Fibroblast of skin of abdomen (primary cell): ENCODE data around the gene ALDH9A1.
"Not testable (repeated sequence)": the region's sequence is repeated elsewhere in the genome, so short reads cannot be mapped to it uniquely, and the experiment has no call there.

ENCODE experiments used
- DNase-seq: peaks from one replicate; pipeline ENCODE4 v3.0.0-alpha.2; 2013

ALDH9A1 gene

DNA sequence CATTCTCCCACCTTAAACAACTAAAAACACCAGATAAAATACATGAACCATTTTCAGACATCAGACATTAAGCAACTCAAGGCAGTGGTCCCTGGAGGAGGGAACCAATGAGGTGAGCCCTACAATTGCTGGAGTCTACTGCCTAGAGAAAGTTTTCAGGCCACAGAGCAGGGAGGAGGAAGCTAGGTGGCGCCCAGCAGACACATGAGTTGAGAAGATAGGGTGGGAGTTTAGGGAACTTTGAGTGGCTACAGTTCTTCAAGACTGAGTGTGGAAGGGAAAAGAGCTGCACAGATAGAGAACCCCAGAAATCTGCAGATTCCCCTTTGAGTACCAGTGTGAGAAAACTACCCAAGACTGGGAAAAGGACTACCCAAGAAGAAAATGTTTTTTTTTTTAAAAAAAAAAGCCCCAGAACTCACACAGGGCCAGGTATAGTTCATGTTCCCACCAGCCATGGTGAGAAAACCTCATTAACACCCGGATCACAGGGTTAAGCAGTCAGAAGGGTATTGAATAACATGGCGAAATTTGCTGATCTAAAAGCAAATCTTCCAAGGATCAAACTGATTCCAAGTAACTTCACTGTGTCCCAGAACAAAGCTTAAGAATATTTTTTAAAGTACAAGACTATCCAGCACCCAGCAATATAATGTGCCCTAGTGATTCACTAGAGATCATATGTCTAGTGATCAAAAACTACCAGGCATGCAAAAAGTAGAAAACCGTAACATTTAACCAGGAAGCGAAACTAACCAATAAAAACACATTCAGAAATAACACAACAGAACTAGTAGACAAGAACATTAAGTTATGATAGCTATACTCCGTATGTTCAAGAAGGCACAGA is 12.0 kb downstream of the ALDH9A1 start:
- DNase-seq, result no peak

DNA sequence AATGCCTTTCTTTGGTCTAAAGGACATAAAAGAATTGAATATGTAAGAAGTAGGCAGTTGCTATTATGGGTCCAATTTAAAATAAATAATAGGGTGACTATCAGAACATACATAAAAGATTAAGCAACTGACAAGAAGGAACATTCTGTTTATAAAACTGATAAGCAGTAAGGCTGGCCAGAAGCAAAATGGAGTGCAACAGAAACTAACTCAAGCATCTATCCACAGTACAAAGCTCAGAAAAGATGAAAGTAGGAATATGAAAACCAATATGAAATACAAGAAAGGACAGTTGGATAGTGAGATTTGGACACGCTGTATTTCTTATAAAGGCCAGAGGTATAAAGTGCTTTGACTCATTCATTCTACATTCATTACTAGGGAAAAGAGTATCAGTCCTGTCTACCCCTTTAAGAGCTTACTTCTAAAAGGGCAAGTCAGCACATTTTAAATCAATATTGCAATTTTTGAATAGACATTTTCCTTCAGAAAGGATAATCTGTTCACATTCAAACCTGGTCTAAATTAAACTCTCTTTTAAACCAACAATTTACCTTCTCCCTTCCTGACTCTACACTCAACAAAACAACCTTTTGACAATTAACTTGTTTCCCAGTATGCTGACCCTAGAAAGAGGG is 14.4 kb downstream of the ALDH9A1 start:
- DNase-seq, result no peak

DNA sequence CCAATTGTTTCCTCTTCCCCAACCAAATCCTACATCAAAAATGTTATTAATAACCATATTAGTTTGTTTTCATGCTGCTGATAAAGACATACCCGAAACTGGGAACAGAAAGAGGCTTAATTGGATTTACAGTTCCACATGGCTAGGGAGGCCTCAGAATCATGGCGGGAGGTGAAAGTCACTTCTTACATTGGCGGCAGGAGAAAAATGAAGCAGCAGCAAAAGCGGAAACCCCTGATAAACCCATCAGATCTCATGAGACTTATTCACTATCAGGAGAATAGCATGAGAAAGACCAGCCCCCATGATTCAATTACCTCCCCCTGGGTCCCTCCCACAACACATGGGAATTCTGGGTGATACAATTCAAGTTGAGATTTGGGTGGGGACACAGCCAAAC is 17.6 kb downstream of the ALDH9A1 start:
- not testable (repeated sequence) for DNase-seq

DNA sequence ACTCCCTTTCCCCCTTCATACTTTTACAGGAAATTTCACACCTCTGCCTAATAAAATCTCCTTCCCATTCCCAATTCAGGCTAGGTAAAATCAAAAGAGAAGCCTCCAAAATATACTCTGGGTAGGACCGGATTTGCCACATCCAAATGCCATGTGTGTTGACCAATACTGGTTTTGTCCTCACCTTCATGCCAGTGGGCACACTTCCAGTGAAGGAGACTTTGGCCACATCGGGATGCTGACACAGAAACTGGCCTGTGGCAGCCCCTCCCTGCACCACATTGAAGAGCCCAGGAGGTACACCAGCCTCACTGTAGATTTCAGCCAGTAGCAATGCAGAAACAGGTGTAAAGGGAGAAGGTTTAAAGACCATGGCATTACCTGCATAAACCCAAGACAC is 18.1 kb downstream of the ALDH9A1 start:
- no peak for DNase-seq

DNA sequence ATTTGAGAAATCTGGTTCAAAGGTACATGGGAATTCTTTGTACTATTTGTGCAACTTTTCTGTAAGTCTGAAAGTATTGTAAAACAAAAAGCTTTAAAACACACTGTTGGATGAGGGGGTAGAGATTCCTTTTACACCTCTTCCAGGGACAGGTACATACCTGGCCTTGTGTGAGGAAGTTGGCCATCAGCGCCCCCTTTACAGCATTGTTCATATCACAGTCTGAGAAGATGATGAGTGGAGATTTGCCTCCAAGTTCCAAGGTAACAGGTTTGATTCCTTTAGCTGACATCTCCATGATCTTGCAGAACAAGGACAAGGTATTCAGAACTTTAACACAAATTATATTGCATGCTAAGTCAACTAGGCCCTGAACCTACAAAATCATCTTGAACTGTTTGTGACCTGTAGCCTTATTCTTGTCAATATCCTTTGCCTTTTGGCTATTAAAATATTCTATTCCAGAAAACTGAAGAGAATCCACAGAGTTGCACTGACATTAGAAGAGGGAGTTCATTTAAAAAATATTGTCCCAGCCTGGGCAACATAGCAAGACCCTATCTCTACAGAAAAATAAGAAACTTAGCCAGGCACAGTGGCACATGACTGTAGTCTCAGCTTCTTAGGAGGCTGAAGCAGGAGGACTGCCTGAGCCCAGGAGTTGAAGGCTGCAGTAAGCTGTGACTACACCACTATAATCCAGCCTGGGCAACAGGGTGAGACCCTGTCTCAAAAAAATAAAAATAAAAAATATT is 18.9 kb downstream of the ALDH9A1 start:
- no peak for DNase-seq

DNA sequence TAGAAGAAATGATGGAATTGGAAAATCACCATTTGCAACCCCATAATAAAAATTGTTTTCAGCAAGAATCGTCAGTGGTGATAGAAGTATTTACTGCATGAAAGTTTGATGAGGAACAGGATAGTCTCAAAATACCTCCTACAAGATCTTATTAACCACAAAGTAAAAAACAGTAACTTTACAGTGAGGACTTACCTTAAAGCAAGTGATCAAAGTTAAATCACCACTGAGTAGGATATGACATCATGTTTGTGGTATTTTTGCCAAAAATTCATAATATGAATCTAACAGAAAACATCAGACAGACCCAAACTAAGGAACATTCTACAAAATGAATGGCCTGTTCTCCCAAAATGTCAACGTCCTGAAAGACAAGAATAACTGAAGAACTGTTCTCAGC is 19.9 kb downstream of the ALDH9A1 start:
- no peak for DNase-seq

DNA sequence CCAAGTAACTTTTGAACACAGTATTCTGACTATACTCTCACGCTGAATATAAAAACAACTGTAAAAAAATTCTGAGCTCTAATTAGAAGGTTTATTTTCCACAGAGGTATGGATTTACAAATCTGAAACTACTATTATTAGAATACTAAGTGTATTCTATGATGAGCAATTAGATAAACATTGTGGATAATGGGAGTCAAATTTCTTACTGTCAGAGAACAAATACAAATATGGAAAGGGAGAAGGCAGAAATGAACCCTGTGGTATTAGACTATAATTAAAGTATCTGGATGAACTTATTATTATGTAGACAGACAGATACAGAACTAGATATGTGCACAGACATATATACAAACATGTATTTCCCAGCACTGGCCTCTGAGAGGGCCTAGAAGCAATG is 22.6 kb downstream of the ALDH9A1 start:
- DNase-seq, result no peak

DNA sequence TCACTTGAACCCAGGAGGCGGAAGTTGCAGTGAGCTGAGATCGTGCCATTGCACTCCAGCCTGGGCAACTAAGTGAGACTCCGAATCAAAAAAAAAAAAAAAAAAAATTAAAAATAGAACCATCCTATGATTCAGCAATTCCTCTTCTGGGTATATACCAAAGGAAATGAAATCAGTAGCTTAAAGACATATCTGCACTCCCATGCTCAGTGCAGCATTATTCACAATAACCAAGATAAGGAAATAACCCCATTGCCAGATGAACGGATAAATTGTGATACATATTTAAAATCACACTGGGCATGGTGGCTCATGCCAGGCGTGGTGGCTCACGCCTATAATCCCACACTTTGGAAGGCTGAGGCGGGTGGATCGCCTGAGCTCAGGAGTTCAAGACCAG is 23.8 kb downstream of the ALDH9A1 start:
- DNase-seq, result no peak

DNA sequence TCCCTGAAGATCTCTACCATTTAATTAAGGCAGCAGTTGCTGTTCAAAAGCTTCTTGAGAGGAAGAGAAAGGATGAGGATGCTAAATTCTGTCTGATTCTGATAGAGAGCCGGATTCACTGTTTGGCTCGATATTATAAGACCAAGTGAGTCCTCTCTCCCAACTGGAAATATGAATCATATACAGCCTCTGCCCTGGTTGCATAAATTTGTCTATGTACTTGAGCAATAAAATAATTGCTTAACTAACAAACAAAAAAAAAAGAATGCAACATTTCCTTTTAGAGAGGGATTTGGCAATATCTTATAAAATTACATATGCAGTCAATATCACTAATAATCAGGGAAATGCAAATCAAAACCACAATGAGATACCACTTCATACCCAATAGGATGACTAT is 26.8 kb downstream of the ALDH9A1 start:
- no peak for DNase-seq

DNA sequence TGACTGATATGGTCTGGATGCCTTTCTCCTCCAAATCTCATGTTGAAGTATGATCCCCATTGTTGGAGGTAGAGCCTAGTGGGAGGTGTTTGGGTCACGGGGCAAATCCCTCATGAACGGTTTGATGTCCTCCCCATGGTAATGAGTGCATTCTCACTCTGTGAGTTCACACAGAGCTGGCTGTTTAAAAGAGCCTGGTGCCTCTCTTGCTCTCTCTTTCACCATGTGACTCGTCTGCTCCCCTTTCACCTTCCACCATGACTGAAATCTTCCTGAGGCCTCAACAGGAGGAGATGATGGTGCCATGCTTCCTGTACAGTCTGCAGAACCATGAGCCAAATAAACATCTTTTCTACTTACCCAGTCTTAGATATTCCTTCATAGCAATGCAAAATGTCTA is 30.2 kb downstream of the ALDH9A1 start:
- DNase-seq, result no peak

DNA sequence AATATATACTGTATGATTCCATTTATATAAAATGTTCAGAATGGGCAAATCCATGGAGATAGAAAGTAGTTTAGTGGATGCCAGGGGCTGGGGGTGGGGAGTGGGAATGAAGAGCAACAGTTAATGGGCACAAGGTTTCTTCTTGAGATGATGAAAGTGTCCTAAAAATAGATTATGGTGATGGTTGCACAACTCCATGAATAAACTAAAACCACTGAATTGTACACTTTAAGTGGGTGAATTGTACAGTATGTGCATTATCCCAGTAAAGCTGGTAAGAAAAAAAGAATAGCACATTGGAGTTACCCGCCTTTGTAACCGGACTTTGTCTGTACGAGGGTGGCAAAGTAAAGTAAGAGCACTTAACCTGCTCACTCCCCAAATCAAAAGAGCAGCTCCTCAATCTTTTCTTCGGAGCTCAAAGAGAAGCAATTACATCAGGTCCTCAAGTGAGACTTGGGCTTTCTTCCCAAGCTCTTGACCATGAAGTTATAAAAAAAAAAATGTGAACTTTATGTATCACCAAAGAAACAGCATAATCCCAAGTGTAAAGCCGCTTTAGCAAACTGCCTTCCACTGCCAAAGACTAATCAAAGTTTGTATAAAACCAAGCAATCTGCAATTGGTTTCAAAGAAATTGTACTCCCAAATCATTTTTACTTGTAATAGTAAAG is 32.1 kb downstream of the ALDH9A1 start:
- DNase-seq, result peak; percentile 26

DNA sequence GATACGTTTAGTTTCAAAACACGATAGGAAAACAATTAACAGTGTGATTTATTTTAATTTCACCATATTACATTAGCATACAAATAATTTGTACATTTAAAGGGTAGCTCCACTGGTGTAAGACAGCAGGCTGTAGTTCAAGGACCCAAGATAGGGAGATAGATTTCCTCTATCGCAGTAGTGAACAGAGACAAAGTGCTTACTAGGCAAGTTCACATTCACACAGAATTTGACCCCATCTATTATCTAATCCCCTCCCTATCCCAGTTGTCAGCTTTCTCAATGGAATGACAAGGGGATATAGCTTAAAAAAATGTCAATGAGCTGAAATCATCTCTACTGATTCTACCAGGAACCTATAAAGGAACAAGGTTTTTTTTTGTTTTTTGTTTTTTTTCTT is 36.2 kb downstream of the ALDH9A1 start:
- no peak for DNase-seq

DNA sequence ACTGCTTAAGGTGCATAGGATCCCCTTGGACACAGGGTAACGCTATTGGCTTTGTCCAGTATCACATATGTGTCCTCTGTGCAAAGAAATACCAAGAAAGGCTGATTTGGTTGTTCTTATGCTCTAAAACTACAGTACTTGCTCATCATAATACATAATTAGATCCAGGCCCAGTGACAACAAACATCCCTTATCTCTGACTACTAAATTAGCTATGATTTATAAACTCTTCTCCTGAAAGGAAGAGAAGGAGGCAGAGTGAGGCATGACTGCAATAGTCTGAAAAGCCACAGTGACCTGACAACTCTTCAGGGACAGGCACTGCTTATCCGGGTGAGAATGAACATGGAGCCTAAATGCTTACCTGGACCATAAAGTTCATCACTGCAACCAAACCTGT is 36.7 kb downstream of the ALDH9A1 start:
- peak; percentile 9 for DNase-seq

DNA sequence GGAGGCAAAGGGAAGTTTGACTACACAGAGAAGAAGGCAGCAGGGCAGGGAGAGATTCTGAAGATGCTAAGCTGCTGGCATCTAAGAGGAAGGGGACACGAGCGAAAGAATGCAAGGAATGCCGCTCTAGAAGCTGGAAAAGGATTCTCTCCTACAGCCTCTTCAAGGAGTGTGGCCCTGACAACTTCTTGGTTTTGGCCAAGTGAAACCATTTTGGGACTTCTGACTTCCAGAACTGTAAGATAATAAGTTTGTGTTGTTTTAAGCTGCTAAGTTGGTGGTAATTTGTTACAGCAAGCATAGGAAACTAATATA is 38.8 kb downstream of the ALDH9A1 start:
- peak; percentile 12 for DNase-seq

DNA sequence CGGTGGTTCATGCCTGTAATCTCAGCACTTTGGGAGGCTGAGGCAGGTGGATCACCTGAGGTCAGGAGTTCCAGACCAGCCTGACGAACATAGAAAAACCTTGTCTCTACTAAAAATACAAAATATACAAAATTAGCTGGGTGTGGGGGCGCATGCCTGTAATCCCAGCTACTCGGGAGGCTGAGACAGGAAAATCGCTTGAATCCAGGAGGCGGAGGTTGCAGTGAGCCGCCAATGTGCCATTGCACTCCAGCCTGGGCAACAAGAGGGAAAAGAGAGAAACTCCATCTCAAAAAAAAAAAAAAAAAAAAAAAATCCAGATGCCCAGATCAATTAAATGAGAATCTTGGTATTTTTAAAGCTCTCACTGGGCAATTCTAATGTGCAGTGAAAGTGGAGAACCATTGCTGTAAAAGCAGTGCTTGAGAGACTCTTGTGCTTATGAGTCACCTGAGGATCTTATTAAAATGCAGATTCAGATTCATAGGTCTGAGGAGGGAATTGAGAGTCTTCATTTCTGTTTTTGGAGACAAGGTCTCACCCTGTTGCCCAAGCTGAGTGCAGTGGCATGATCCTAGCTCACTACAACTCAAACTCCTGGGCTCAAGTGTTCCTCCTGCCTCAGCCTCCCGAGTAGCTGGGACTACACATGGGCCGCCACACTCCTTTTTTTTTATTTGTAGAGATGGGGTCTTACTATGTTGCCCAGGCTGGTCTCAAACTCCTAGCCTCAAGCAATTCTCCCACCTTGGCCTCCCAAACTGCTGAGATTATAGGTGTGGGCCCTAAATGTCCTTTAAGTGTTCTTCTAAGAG is 39.4 kb downstream of the ALDH9A1 start:
- DNase-seq, result not testable (repeated sequence)

DNA sequence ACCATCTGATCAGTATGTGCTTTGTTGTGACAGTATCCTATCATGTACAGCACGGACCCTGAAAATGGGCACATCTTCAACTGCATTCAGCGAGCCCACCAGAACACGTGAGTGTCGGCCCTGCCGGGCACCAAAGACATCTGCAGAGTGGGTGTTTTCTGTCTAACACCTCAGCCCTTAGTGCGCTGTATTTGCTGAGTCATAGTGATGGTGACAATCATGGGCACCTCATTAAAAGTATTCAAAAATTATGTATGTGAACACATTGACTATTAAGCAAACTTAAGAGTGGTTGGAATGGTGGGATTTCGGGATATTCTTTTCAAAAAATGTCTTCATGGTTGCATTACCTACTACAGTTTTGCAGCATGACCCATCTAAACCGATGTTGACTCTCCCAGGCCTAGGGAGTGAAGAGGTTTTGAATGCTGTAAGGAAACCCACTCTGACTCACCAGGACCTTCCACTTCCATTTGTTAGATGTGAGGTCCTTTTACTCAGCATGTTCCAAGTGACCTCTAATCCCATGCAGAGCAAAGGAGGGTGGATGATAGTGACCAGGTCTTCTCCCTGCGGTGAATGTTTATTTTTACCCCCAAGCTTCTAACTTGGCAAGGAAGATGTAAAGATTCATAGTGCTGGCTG is 47.3 kb downstream of the ALDH9A1 start:
- DNase-seq, result no peak

DNA sequence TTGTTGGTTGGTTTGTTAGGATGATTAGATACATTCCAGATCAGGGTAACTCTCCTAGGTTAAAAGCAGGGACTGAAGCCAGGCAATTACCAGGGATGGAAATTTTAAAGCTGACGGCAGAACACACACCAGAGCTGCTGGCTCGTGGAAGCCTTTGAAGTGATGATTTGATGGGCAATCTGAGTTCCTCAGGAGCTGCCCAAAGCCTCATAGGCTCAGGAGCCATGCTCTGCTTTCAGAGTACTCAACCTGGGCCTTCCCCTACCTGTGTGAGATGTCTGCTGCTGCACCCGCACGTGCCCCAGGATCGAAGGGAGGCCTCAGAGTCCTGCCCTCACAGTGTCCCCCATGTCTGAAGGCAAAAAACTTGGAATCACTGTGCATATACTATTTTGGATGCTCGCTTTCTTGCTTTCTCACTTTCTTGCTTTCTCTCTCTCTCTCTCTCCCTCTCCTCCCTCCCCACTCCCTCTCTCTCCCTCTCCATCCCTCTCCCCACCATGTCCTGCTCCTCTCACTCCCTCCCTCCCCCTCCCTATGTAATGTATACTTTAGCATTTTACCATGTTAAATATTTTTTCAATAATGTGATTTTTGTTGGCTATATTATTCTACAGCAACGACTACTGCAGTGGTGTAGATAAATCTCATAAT is 49.3 kb downstream of the ALDH9A1 start:
- DNase-seq, result no peak

DNA sequence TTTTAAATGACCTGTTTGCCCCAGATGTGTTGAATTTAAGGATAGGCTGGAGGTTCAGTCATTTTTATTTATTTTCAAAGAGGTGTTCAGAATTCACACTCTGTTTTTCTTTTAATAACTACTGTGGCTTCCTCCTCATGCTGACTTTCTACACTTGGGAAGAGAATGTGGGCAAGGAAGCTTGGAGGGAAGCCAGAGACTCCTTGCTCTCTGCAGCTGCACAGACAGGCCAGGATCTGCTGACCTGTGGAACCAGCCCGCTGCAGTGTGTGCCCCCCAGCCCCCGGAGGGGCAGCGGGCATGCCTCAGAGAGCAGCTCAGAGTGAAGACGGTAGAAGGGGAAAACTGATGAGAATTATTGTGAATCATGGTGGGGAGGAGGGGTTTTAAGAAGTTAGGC is 50.4 kb downstream of the ALDH9A1 start:
- no peak for DNase-seq

DNA sequence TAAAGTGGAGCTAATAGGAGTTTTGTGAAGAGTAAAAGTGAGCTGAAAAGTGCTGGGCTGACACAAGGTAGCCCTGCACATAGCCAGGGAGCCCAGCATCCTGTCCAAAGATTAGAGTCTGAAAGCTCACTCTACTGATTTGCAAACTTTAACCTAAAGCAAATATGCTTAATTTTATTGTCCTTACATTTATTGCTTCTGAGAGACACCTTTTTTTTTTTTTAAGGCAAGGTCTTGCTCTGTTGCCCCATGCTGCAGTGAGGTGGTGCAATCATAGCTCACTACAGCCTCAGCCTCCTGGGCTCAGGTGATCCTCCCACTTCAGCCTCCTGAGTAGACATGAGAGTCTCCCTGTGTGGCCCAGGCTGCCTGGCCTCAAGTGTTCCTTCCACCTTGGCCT is 50.8 kb downstream of the ALDH9A1 start:
- DNase-seq, result no peak

DNA sequence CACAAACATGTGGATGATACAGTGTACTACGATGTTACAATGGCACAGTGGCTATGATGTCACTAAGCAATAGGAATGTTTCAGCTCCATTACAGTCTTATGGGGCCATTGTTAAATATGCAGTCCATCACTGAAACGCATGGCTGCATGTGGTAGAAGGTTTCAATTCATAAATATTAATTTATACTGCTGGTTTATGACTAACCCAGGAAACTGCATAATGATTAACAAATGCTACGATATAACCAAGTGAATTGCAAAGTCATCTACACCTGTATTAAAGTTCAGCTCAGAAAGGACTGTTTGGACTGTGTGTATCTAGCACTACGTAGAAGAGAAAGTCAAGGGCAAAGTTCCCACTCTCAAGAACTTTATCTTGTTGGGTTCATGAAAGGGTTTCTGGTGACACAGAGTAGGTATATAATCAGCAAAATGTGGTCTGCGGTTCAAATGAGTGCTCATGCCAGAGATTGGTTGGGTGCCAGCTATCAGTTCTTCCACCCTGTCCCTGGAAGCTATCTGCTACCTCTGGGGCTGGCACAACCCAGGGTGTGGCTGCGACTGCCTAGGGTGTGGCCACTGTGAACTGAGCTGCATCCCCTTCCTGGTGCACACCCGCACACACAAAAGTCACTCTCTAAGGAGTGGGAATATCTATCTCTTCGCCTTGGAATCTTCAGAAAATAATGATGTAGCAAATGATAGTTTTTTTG is 52.6 kb downstream of the ALDH9A1 start:
- peak; percentile 17 for DNase-seq
